Lower leg skin (tissue), 3 donors: ENCODE data around the gene COL21A1.

ENCODE experiments used
- CTCF ChIP-seq, 3 donors: fragments of 450-650 bp; IDR thresholded peaks; one replicate each; pipeline ENCODE4 v1.5.1; 2016; ENCODE audit warnings: antibody characterized with exemption in 3 of 3, mild to moderate bottlenecking in 3 of 3, moderate library complexity in 2 of 3
- POLR2A ChIP-seq, 2 donors: fragments of 450-650 bp; IDR thresholded peaks; one replicate each; pipeline ENCODE4 v1.6.1; 2016 to 2017; ENCODE audit warnings: antibody characterized with exemption in 2 of 2, mild to moderate bottlenecking in 1 of 2, moderate library complexity in 1 of 2

- TF ChIP-seq CTCF (IDR thresholded peaks at IDR 0.05), result no peak
- no peak for TF ChIP-seq POLR2A (IDR thresholded peaks at IDR 0.05)
Measured at GRCh38 chr6:56146086-56146485, 101.3 kb downstream of the COL21A1 start.
